Measurements from ENCODE around the gene COMT. TPM values are rescaled to one million over a fixed set of nuclear protein-coding genes. Genes with fewer than 3 reads are reported as not detected.

COMT gene
- total and polyA plus RNA-seq, 2 experiments from 2014 or later, result 29.6 to 29.8 TPM

GRCh38 chr22:20004464-20004863, 62.9 kb downstream of the COMT start (continued):
- TF ChIP-seq ZNF462 (CRISPR knock-in tag; IDR thresholded peaks at IDR 0.05) (no peak), JUNB (IDR thresholded peaks at IDR 0.05; ENCODE audit: unreplicated experiment) (no peak), EZH2phosphoT487 (IDR thresholded peaks at IDR 0.05; ENCODE audit: unreplicated experiment) (no peak), NANOG (IDR thresholded peaks at IDR 0.05; ENCODE audit: borderline replicate concordance) (no peak), POLR2AphosphoS5 (IDR thresholded peaks at IDR 0.05; ENCODE audit: low read depth) (no peak)

- H3K27ac Mint-ChIP-seq, result no peak overlapping the region
- H3K4me1 Mint-ChIP-seq, result peaks cover 7% of the 10 kb centered on the region; the same call in 1 of the 3 replicates
- H3K79me2 ChIP-seq (replicated peaks; ENCODE audit: insufficient read depth), result no peaks in the 10 kb centered on the region
- no peak for DNase-seq (ENCODE audit: low spot score)
- H3K4me2 ChIP-seq, result no peak overlapping the region
- no peaks in the 10 kb centered on the region for H3K27me3 ChIP-seq (ENCODE audit: insufficient read depth)
- H4K20me1 ChIP-seq (replicated peaks; ENCODE audit: insufficient read depth), result no peaks in the 10 kb centered on the region
- peaks cover 20% of the 10 kb centered on the region for H3K36me3 Mint-ChIP-seq (ENCODE audit: low read depth)
- peaks cover 13% of the 10 kb centered on the region for H3K9me3 Mint-ChIP-seq
- no peak overlapping the region for H2AFZ ChIP-seq
- peaks cover 8% of the 10 kb centered on the region for H3K36me3 ChIP-seq (ENCODE audit: insufficient read depth)
- no peaks in the 10 kb centered on the region for H3K4me1 ChIP-seq (ENCODE audit: insufficient read depth)
- H3K4me3 ChIP-seq, result no peak overlapping the region
- ATAC-seq, result peak; percentile 27; the same call in 2 of the 3 replicates
- H3K27ac ChIP-seq (ENCODE audit: low read depth), result no peak overlapping the region
- peaks cover 2% of the 10 kb centered on the region for H3K27me3 Mint-ChIP-seq (ENCODE audit: insufficient read depth, low read depth, poor library complexity)
- no peaks in the 10 kb centered on the region for H3K9me2 ChIP-seq (ENCODE audit: insufficient read depth)
- H3F3A ChIP-seq (replicated peaks; ENCODE audit: low read depth), result no peaks in the 10 kb centered on the region; the same call in 1 of the 2 replicates
- H3K4me3 Mint-ChIP-seq, result no peak overlapping the region
- TF ChIP-seq JUNB (IDR thresholded peaks at IDR 0.05; ENCODE audit: unreplicated experiment) (no peak), REST (IDR thresholded peaks at IDR 0.05; ENCODE audit: unreplicated experiment) (no peak), CREB1 (CRISPR knock-in tag; IDR thresholded peaks at IDR 0.05; ENCODE audit: low read depth) (no peak), POLR2AphosphoS5 (IDR thresholded peaks at IDR 0.05; ENCODE audit: low read depth) (no peak), NANOG (IDR thresholded peaks at IDR 0.05; ENCODE audit: borderline replicate concordance) (no peak), ZNF114 (CRISPR knock-in tag; IDR thresholded peaks at IDR 0.05) (no peak)
Measured at GRCh38 chr22:20008221-20008995, 66.8 kb downstream of the COMT start.

All from GM23338 (cell line).